Measurements from ENCODE around the gene ATG3. TPM values are rescaled to one million over a fixed set of nuclear protein-coding genes. Genes with fewer than 3 reads are reported as not detected.

The ATG3 gene
- polyA plus RNA-seq, 1 experiment: 29.6 TPM

DNA sequence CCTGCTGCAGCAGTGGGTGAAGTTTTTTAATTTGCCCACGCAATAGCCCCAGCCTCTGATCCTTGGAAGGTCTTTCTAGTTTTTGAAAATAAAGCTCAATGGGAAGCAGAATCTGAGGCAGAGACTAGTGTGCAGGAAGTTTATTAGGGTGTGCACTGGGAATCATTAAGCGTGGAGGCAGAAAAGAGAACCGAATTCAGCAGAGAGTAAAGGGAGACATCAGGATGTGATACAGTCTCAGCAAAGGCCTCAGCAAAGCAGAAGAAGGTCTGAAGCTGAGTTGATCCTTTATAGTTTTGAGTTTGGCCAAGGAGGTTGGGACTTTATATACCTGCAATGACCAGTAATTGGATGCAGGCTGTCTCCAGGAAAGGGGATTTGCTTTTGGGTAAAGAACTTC, 57.6 kb downstream of the ATG3 start:
- TF ChIP-seq CTCF (IDR thresholded peaks at IDR 0.05; ENCODE audit: insufficient read depth, low read depth, low read length): no peak
- ChIA-PET POLR2A (no interaction called here), CTCF (interaction anchor here (0.6 to 1.2 kb wide), 4 partner anchors 16 to 171 kb away, joined by 3 to 5 read pairs (median 3); partner anchors contain the start of gene CD200)
- H3K27me3 ChIP-seq (ENCODE audit: control insufficient read depth, insufficient read depth, low read length): no peaks in the 10 kb centered on the region; the same call in 1 of the 2 replicates
- H3K4me3 ChIP-seq (ENCODE audit: low read depth, low read length): no peak overlapping the region
- H3K36me3 ChIP-seq (ENCODE audit: control insufficient read depth, insufficient read depth, low read length): no peaks in the 10 kb centered on the region
- DNase-seq (ENCODE audit: low read depth): no peak

- TF ChIP-seq CTCF (IDR thresholded peaks at IDR 0.05; ENCODE audit: insufficient read depth, low read depth, low read length): no peak
- Histone ChIP-seq H3K4me3 (ENCODE audit: low read depth, low read length) (no peak overlapping the region), H3K27me3 (ENCODE audit: control insufficient read depth, insufficient read depth, low read length) (no peaks in the 10 kb centered on the region; the same call in 1 of the 2 replicates), H3K36me3 (ENCODE audit: control insufficient read depth, insufficient read depth, low read length) (no peaks in the 10 kb centered on the region)
- CTCF ChIA-PET: interaction anchor here (1.2 kb wide), 1 partner anchor 67 kb away, joined by 3 read pairs; no protein-coding TSS in a partner anchor
- no peak for DNase-seq (ENCODE audit: low read depth)
- POLR2A ChIA-PET: no interaction called here
Measured at GRCh38 chr3:112503304-112503972, 58.3 kb downstream of the ATG3 start.

DNA sequence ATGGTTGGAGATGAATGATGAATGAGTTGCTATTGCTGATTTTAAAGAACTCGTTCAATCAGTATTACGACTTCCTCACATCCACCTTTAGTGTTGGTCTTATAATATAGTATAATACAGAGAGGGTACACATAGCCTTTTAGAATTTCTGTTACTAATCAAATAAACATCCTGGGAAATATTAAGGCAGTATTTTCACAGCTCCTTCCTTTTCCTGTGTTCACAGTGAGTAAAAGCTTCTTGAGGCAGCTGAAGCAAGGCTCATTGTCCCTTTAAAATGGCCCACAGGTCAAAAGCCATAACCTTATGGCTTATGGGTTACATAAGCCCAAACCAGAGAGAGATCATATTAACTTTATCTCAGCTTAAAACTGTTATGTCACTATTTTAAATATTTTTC, 61.1 kb downstream of the ATG3 start:
- Histone ChIP-seq H3K36me3 (ENCODE audit: control insufficient read depth, insufficient read depth, low read length) (no peaks in the 10 kb centered on the region), H3K4me3 (ENCODE audit: low read depth, low read length) (no peak overlapping the region), H3K27me3 (ENCODE audit: control insufficient read depth, insufficient read depth, low read length) (no peaks in the 10 kb centered on the region; the same call in 1 of the 2 replicates)
- DNase-seq (ENCODE audit: low read depth): no peak
- no peak for TF ChIP-seq CTCF (IDR thresholded peaks at IDR 0.05; ENCODE audit: insufficient read depth, low read depth, low read length)
- ChIA-PET CTCF (no interaction called here), POLR2A (no interaction called here)

DNA sequence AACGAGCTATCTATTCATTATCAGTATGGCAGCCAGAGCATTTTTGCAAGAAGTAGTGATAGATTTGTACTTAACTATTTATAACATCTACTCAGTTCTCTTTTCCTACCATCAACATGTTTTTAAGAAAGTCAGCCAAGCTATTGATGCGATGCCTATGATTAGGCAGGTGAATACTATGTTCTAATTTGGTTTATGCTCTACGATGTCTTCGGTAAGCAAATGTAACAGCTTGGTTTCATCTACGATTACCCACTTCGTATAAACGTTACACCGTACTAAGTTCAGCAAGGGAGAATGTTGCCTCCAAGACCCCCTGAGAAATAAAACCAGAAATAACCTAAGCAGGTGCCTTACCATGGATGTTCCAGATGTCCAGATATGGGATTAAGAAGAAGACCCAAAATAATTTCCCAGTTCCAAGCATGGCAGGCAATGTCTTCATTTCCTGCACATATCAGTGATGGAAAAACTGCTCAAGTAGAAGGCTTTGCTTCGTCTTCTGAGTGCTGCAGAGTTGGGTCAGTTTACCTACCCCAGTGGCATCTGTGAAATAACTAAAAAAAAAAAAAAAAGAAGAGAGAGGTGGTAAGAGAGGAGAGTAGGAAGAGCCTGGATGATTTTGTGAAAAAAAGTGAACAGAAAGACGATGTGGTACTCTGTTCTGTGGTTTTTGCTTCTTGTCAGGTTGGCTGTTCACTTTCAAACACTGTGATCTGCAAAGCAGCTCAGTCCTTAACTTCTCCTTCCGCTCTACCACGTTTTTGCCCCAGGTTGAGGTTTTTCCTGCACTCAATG, 62.6 kb downstream of the ATG3 start, which contains the start of gene BTLA:
Gene BTLA, minus strand, starts transcription at position 559 of the 798 bp plus-strand sequence. Its CDS starts 114 bp downstream, at position 445.
- H3K27me3 ChIP-seq (ENCODE audit: control insufficient read depth, insufficient read depth, low read length): no peaks in the 10 kb centered on the region; the same call in 1 of the 2 replicates
- no peak for DNase-seq (ENCODE audit: low read depth)
- H3K4me3 ChIP-seq (ENCODE audit: low read depth, low read length): no peak within 1 kb of the TSS
- no peaks in the 10 kb centered on the region for H3K36me3 ChIP-seq (ENCODE audit: control insufficient read depth, insufficient read depth, low read length)
- POLR2A ChIA-PET: no interaction called here
- CTCF ChIA-PET: interaction anchor here (0.6 kb wide), 1 partner anchor 536 kb away, joined by 3 read pairs; no protein-coding TSS in a partner anchor
- no peak for TF ChIP-seq CTCF (IDR thresholded peaks at IDR 0.05; ENCODE audit: insufficient read depth, low read depth, low read length)

- no peak for DNase-seq (ENCODE audit: low read depth)
- no peaks in the 10 kb centered on the region; the same call in 1 of the 2 replicates for H3K27me3 ChIP-seq (ENCODE audit: control insufficient read depth, insufficient read depth, low read length)
- no peak for TF ChIP-seq CTCF (IDR thresholded peaks at IDR 0.05; ENCODE audit: insufficient read depth, low read depth, low read length)
- POLR2A ChIA-PET: no interaction called here
- CTCF ChIA-PET: interaction anchor here (1.2 kb wide), 1 partner anchor 172 kb away, joined by 3 read pairs; no protein-coding TSS in a partner anchor
- no peaks in the 10 kb centered on the region for H3K36me3 ChIP-seq (ENCODE audit: control insufficient read depth, insufficient read depth, low read length)
- no peak overlapping the region for H3K4me3 ChIP-seq (ENCODE audit: low read depth, low read length)
Measured at GRCh38 chr3:112497897-112498548, 63.7 kb downstream of the ATG3 start.

Measured in BJ (cell line).